Stimulated activated memory B cell treated with anti-CD40 and anti-IgM and Interleukin-4, amounts not matched to agents 10 μg/mL and 1 μg/mL and 100 μg/mL, for 72 hours (primary cell): ENCODE data around the gene ITPRID2.
"Not testable (repeated sequence)": the region's sequence is repeated elsewhere in the genome, so short reads cannot be mapped to it uniquely, and the experiment has no call there.

Experiments used
- ATAC-seq: fragments of 150-1000 bp; cut with Tn5 transposase; 2 replicates; pipeline ENCODE4 v1.10.0; 2021
- H3K27ac Mint-ChIP-seq: one replicate; pipeline ENCODE4 v1.8.0; 2022; ENCODE audit warnings: mild to moderate bottlenecking, mixed read lengths
- H3K27me3 Mint-ChIP-seq: one replicate; pipeline ENCODE4 v1.8.0; 2022; ENCODE audit warnings: mixed read lengths
- H3K36me3 Mint-ChIP-seq: one replicate; pipeline ENCODE4 v1.8.0; 2022; ENCODE audit warnings: mixed read lengths
- H3K4me1 Mint-ChIP-seq: one replicate; pipeline ENCODE4 v1.8.0; 2022; ENCODE audit warnings: mixed read lengths
- H3K4me3 Mint-ChIP-seq: one replicate; pipeline ENCODE4 v1.8.0; 2022; ENCODE audit warnings: mild to moderate bottlenecking, moderate library complexity, mixed read lengths
- H3K9me3 Mint-ChIP-seq: one replicate; pipeline ENCODE4 v1.8.0; 2022; ENCODE audit warnings: mixed read lengths

Gene ITPRID2

DNA sequence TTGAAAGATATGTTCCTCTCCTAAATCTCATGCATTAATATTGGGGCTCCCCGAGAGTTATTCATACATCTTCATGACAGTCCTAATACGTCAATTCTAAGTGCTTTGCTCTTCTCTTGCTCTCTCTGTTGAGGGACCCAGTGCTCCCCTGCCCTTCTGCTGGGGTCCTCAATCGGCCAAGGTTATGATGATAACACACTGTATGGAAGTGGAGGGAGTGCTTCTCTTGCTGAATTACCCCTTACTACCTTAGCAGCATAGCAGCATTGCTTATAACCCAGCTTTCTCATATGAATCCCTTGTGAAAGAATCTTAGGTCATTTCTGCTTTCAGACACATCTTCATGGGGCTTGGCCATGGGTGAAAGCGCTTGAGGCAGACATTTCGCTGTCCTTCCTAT, 43.2 kb downstream of the ITPRID2 start:
- Mint-ChIP-seq H3K27me3 (peaks cover 16% of the 10 kb centered on the region), H3K9me3 (no peaks in the 10 kb centered on the region), H3K4me3 (no peak overlapping the region), H3K4me1 (no peaks in the 10 kb centered on the region), H3K27ac (no peak overlapping the region), H3K36me3 (peaks cover 4% of the 10 kb centered on the region)
- peak; percentile 41 for ATAC-seq

DNA sequence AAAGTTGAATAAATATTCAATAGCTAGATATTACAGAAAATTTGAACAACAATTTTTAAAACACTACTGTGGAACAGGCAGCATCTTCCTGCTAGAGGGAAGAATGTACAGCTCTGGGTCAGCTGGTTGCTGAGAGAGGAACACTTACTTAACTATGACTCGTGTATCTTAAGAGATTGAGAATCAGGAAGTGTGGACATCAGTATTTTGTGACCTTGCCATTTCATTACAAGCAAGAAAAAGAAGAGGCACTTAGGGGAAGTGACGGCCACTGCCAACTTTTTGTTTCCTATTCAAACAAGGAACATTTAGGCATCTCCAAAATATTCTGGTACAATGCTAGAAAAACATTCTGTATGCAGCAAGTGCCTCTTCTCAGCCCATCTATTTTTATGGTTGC, 45.9 kb downstream of the ITPRID2 start:
- H3K36me3 Mint-ChIP-seq = no peaks in the 10 kb centered on the region
- no peak overlapping the region for H3K27ac Mint-ChIP-seq
- no peak overlapping the region for H3K4me3 Mint-ChIP-seq
- H3K9me3 Mint-ChIP-seq = no peaks in the 10 kb centered on the region
- H3K4me1 Mint-ChIP-seq = no peaks in the 10 kb centered on the region
- H3K27me3 Mint-ChIP-seq = peaks cover 16% of the 10 kb centered on the region
- ATAC-seq = no peak

DNA sequence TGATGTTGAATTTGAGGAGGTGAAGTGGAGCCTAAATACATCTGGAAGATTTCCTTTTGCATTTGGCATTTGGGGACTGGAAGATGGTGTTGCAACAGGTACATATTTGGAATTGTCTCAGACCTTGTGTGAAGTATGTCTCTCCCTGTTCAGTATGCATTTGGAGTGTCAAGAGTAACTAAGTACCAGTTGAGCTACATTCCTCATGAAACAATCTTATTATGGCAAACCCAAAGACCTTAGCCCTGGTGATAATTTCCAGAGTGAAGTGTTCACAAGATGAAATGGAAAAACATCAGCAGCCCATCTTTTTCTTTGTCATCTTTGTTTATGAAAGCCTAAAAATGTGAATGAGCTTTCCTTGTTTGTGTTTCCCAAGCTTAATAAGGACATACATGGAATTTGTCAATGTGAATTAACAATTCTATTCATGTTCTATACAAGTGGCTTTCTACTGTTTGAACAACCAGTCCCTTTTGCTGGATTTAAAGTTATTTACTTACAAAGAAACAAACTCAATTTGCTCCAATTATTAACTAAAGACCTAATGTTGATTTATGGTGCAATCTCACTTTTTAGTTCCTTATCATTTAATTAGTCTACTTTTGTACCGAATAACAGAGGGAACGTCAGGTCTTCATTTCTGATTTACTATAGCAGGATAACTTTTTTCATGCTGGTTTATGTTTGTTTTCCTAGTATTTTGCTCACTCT, 52.0 kb downstream of the ITPRID2 start:
- Mint-ChIP-seq H3K4me1 (no peaks in the 10 kb centered on the region), H3K36me3 (no peaks in the 10 kb centered on the region), H3K27ac (no peak overlapping the region), H3K9me3 (no peaks in the 10 kb centered on the region), H3K4me3 (no peak overlapping the region), H3K27me3 (peaks cover 16% of the 10 kb centered on the region)
- ATAC-seq = no peak

DNA sequence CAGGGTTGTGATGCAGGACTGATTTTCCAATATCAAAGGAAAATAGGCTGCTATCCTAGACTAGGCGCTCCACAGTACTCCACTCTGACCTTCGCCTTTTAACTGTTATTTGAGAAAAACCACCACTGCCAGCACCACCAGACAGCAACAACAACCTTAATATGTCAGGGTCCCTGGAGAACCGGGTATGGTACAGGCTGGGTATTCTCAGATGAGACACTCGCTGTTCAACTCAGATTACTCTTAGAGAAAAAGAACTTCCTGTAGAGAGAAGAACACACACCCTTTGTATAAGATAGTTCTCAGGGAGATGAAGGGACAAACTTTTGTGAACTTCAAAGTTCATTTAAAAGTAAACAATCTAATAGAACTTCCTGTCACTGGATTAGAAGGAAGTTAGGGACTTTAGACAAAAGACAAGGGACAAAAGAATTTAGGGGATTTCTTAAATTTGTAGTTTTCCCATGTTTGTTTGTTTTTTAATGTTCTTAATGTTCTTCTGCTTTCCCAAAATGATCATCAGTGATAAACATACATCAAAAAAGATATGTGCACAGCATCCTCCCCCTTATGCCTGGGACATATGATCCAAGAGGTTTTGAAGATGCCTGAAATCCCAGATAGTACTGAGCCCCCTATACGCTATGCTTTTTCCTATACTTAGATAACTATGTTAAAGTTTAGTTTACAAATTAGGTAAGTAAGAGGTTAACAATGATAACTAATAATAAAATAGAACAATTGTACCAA, 52.8 kb downstream of the ITPRID2 start:
- Mint-ChIP-seq H3K27ac (no peak overlapping the region), H3K4me3 (no peak overlapping the region), H3K4me1 (no peaks in the 10 kb centered on the region), H3K27me3 (peaks cover 16% of the 10 kb centered on the region), H3K9me3 (no peaks in the 10 kb centered on the region), H3K36me3 (no peaks in the 10 kb centered on the region)
- ATAC-seq = no peak

DNA sequence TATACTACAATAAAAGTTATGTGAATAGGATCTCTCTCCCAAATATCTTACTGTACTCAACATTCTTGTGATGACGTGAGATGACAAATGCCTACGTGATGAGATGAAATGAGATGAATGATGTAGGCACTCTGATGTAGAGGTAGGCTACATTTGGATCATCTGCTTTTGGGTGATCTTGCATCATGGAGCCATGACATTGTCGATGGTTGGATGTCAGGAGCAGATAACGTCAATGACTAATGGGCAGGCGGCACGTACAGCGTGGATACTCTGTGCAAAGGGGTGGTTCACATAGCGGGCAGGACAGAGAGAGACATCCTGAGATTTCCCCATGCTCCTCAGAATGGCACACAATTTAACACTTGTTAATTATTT, 53.4 kb downstream of the ITPRID2 start:
- peaks cover 14% of the 10 kb centered on the region for H3K27me3 Mint-ChIP-seq
- no peaks in the 10 kb centered on the region for H3K9me3 Mint-ChIP-seq
- H3K36me3 Mint-ChIP-seq = no peaks in the 10 kb centered on the region
- no peak overlapping the region for H3K4me3 Mint-ChIP-seq
- no peak overlapping the region for H3K27ac Mint-ChIP-seq
- ATAC-seq = no peak
- no peaks in the 10 kb centered on the region for H3K4me1 Mint-ChIP-seq

DNA sequence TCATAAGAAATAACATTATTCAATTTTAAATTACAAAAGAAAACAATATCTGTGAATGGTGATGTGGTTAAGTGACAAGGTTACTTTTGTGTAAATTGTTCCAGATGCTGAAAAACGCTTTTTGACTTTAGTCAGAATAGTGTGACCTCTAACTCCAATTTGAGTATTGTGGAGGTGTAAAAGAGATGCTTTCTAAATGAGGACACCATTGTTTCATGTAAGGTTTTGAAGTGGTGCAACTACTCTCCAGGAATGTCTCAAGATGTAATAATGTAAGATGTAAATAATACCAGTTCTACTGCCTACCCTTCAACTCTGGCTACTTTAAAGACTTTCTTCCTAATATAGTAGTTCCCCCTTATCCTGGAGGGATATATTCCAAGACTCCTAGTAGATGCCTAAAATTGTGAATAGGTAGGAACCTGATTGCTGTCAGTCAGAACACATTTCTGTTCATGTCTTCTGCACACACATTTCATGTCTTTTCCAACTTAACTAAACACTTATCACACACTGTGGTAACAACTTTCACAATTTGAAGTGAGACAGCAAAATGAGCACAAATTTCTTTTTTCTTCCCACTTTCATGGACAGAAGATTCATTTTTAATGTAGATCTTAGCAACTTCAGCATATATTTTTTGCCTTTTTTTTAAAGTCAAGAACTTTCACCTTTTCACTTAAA, 55.1 kb downstream of the ITPRID2 start:
- H3K4me1 Mint-ChIP-seq = no peaks in the 10 kb centered on the region
- no peak overlapping the region for H3K27ac Mint-ChIP-seq
- peaks cover 21% of the 10 kb centered on the region for H3K27me3 Mint-ChIP-seq
- H3K9me3 Mint-ChIP-seq = no peaks in the 10 kb centered on the region
- H3K4me3 Mint-ChIP-seq = no peak overlapping the region
- H3K36me3 Mint-ChIP-seq = no peaks in the 10 kb centered on the region
- ATAC-seq = no peak

DNA sequence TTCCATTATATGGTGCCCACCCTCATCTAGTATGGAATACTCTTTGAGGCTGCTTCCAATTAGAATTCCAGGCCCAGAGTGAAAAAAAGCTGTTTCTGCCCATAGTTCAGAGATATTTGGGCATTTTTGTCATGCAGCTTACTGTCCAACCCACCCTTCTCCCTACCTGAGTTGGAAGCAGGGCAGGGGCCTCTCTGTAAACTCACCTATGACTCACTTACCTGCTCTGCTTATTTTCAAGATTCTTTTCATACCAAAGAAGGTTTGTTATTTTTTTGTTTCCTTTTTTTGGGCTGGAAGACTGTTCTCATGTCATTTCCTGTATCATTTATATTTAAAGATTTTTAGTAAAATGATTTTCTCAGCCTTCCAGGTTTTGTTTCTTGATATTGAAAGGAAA, 55.7 kb downstream of the ITPRID2 start:
- Mint-ChIP-seq H3K27me3 (peaks cover 24% of the 10 kb centered on the region), H3K9me3 (no peaks in the 10 kb centered on the region), H3K27ac (no peak overlapping the region), H3K36me3 (no peaks in the 10 kb centered on the region), H3K4me3 (no peak overlapping the region), H3K4me1 (no peaks in the 10 kb centered on the region)
- ATAC-seq = no peak

DNA sequence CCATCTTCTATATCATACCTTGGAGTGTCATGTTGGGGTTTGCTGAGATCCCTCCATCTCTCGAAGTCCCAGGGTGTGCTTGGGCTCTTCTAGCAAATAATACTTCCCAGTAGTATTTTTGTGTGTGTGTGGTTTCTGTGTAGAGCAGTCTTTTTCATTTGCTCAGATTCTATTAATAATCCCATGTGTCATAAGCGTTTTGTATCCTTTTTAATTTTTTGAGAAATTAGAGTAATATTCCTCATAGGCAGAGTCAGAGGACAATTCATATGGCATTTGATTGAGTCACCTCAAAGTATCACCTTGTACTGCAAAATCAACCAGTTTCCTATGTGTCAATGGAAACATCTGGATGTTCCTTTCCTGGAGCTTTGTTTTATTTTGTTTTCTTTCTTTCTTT, 56.7 kb downstream of the ITPRID2 start:
- no peak overlapping the region for H3K27ac Mint-ChIP-seq
- ATAC-seq = no peak
- no peaks in the 10 kb centered on the region for H3K4me1 Mint-ChIP-seq
- no peak overlapping the region for H3K4me3 Mint-ChIP-seq
- no peaks in the 10 kb centered on the region for H3K9me3 Mint-ChIP-seq
- H3K36me3 Mint-ChIP-seq = no peaks in the 10 kb centered on the region
- peaks cover 24% of the 10 kb centered on the region for H3K27me3 Mint-ChIP-seq

DNA sequence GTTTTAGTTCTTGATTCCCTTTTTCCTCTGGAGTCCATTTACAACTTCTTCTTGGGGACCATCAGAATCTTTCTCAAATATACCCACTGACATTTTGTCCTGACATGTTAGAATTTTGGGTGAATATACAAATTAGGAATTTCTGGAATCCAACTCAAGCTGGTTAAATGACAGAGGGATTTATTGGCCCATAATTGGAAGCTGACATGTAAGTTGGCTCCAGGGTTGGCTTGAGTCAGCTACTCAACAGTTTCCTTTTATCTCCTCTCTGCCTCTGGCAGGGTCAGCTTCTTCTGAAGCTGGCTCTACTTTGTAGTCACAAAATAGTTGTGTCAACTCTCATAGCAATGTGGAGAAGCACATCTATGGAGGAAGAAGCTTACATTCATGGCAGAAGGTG, 57.5 kb downstream of the ITPRID2 start:
- H3K9me3 Mint-ChIP-seq = no peaks in the 10 kb centered on the region
- H3K27ac Mint-ChIP-seq = no peak overlapping the region
- H3K4me3 Mint-ChIP-seq = no peak overlapping the region
- H3K27me3 Mint-ChIP-seq = peaks cover 24% of the 10 kb centered on the region
- no peaks in the 10 kb centered on the region for H3K4me1 Mint-ChIP-seq
- H3K36me3 Mint-ChIP-seq = no peaks in the 10 kb centered on the region
- ATAC-seq = no peak

DNA sequence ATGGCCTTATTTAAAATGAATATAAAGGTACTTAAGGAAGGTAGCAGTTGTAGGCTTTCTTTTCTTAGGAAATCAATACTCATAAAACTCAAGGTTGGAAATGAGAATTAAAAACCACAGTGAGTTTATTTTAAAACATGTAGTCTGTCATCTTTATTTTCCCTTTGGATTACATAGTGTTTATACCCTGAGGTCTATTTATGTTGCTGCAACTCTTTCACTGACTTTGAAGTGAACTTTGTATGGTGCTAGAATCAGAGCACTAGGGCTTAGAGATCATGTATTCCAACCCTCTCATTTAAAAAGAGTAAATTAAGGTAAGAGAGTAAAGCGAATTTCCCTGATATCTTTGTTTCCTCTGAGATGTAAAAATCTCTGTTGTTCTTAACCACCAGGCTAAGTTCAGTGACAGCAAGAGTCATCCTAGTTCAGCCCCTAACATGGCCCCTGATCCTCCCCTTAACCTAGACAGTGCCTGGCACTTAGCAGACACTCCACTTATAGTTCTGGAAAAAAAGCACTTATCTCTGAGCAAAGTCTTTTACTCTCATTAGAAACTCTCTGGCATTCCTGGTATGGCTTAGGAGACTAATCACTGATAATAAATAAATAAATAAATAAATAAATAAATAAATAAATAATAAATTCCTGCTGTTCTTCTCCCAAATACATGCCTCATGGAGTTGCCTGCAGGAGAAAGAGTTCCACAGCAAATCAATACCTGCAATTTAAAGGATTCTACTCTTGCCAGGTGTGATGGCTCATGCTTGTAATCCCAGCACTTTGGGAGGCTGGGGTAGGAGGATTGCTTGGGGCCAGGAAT, 61.1 kb downstream of the ITPRID2 start:
- Mint-ChIP-seq H3K27ac (no peak overlapping the region), H3K4me1 (peaks cover 1% of the 10 kb centered on the region)

DNA sequence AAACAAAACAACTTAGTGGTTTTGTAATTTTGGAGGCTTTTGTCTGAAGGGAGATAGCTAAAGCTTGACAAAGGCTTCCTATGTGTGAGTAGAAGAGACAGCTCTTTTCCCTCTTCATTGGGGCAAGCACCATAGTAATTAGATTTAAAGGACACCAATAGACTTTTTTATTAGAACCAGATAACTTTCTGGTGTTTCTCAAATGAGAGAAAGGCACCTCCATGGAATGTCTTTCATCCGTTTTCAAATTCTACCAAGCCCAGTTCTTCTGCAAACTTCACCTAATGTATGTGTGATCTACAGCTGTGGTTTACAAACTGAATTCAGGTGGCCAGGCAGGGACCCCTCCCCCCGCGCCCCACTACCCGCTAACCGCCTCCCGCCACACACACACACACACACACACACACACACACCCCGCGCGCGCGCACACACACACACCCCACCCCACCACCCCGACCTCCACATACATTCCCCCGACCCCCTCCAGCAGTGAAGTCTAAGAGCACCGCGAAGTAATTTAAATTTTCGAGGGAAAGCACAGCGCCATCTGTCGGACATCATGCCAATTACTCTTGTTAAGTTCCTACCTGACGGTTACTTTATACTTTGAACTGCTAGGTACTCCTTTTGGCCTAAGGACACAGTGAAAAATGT, 62.5 kb downstream of the ITPRID2 start:
- H3K36me3 Mint-ChIP-seq = no peaks in the 10 kb centered on the region
- H3K27ac Mint-ChIP-seq = no peak overlapping the region
- H3K9me3 Mint-ChIP-seq = no peaks in the 10 kb centered on the region
- peaks cover 14% of the 10 kb centered on the region for H3K27me3 Mint-ChIP-seq
- ATAC-seq = peak; percentile 65
- H3K4me3 Mint-ChIP-seq = peak overlapping the region; percentile 31
- H3K4me1 Mint-ChIP-seq = peaks cover 7% of the 10 kb centered on the region

More for the DNA sequence above, 61.1 kb downstream of the ITPRID2 start:
- Mint-ChIP-seq H3K4me3 (no peak overlapping the region), H3K36me3 (no peaks in the 10 kb centered on the region), H3K9me3 (no peaks in the 10 kb centered on the region), H3K27me3 (peaks cover 24% of the 10 kb centered on the region)
- ATAC-seq = no peak

DNA sequence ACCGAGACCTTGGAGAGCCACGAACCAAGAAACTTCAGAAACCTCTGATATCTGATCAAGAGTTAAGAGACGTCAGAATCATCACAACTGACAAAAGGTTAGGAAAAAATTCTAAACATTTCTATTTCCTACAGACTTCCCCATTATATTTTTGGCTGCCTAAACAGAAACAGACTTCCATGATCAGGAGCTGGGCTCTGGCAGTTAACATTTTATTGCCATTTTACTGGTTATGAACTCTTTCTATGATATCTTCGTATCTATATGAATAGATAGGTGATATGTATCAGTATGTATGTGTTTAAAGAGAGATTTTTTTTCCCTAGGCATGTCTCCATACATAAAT, 63.0 kb downstream of the ITPRID2 start:
- H3K27me3 Mint-ChIP-seq = peaks cover 9% of the 10 kb centered on the region
- no peak overlapping the region for H3K27ac Mint-ChIP-seq
- ATAC-seq = no peak
- peaks cover 7% of the 10 kb centered on the region for H3K4me1 Mint-ChIP-seq
- H3K36me3 Mint-ChIP-seq = no peaks in the 10 kb centered on the region
- H3K4me3 Mint-ChIP-seq = peak overlapping the region; percentile 31
- no peaks in the 10 kb centered on the region for H3K9me3 Mint-ChIP-seq

DNA sequence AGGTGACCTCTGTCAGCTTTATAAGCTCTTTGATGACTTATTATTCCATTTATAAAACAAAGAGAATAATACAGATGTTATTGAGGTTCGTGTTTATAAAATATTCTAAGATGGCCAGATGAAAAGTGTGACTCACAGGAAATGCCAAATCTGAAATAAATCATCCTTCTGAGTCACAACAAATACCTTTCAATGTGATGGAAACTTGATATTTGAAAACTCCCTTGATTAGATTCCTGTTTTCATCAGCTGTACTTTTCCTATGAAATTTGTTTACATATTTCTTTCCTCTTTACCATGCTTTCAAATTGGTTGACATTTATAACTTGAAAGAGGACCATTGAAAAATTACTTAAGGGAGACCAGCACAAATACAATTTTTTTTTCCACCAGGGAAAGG, 63.5 kb downstream of the ITPRID2 start:
- no peaks in the 10 kb centered on the region for H3K36me3 Mint-ChIP-seq
- no peak overlapping the region for H3K27ac Mint-ChIP-seq
- H3K27me3 Mint-ChIP-seq = peaks cover 9% of the 10 kb centered on the region
- no peak overlapping the region for H3K4me3 Mint-ChIP-seq
- H3K4me1 Mint-ChIP-seq = peaks cover 7% of the 10 kb centered on the region
- no peaks in the 10 kb centered on the region for H3K9me3 Mint-ChIP-seq
- ATAC-seq = no peak

DNA sequence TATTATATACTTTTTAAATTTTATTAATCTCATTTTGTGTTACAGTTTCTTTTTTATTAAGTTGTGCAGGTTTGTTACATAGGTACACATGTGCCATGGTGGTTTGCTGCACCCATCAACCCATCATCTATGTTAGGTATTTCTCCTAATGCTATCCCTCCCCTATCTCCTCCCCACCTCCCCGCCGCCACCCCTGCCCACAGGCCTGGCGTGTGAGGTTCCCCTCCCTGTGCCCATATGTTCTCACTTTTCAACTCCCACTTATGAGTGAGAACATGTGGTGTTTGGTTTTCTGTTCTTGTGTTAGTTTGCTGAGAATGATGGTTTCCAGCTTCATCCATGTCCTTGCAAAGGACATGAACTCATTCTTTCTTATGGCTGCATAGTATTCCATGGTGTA, 64.3 kb downstream of the ITPRID2 start:
- H3K9me3 Mint-ChIP-seq, H3K27ac Mint-ChIP-seq, H3K36me3 Mint-ChIP-seq, ATAC-seq, H3K4me3 Mint-ChIP-seq, H3K4me1 Mint-ChIP-seq: not testable (repeated sequence)
- H3K27me3 Mint-ChIP-seq = peaks cover 15% of the 10 kb centered on the region

DNA sequence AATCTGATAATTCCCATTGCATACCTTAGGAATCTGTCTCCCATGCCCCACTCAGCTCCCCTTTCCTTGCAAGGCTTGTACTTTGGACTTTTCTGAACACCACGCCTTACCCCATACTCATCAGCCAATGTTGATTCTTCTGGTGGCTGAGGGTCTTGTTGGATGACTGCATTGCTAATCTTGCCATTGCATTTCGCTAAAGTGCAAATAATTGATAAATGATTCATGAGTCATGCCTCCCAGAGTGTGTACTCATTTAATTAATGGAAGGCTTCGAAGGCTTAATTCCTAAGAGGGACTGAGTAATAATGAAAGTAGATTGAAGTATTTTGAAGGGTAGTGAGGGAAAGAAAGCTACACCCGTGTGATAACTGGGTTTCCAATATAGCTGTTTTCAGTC, 66.1 kb downstream of the ITPRID2 start:
- no peak for ATAC-seq
- no peaks in the 10 kb centered on the region for H3K9me3 Mint-ChIP-seq
- peaks cover 7% of the 10 kb centered on the region for H3K4me1 Mint-ChIP-seq
- H3K27ac Mint-ChIP-seq = no peak overlapping the region
- H3K27me3 Mint-ChIP-seq = peaks cover 21% of the 10 kb centered on the region
- H3K36me3 Mint-ChIP-seq = no peaks in the 10 kb centered on the region
- no peak overlapping the region for H3K4me3 Mint-ChIP-seq
